GM18870 (cell line): ENCODE measurements around the gene UNC45A.

ENCODE experiments used
- ATAC-seq: cut with Tn5 transposase; IDR thresholded peaks from one replicate; pipeline ENCODE4 v1.9.1; 2021; ENCODE audit warnings: moderate library complexity; ENCODE audit not compliant: unreplicated experiment

UNC45A gene

DNA sequence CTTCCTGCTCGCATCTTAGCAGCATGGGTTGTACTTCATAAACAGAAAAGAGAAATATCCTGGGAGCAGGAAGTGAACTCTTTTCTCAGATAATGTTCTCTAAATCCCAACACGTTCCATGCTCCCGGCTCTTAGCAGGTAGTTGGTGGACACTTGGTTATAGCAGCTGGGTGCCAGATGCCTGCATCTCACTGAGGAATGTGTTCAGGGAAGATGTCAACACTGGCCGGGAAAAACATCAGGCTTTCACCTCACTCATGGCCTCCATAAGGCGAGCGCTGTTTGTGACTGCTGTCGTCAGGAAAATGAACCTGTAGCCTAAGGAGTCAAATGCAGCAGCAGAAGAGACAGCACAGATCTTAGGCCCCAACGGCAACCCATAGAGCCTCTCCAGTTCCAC, 63.7 kb downstream of the UNC45A start:
- no peak for ATAC-seq

DNA sequence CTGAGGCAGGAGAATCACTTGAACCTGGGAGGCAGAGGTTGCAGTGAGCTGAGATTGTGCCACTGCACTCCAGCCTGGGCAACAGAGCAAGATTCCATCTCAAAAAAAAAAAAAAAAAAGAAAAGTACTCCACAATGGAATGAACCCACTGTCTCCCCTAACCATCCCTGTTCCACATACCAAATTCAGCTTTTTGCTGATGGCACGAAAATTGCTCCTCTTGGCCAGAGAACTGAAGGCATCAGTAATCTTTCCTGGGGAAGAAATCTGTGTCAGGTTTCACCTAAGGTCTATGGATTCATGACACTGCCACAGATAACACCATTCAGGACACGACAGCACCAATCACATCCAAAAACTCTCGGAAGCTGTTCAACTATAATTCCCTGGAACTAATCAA, 66.1 kb downstream of the UNC45A start:
- ATAC-seq = no peak
